HepG2 (cell line): ENCODE measurements around the gene RAD9A. TPM values are rescaled to one million over a fixed set of nuclear protein-coding genes. Genes with fewer than 3 reads are reported as not detected.

ENCODE experiments used
- ATF1 ChIP-seq: IDR thresholded peaks from 2 replicates; pipeline ENCODE4 v1.6.1; 2016; ENCODE audit warnings: mild to moderate bottlenecking, control low read depth
- BRCA1 ChIP-seq: sonication (generic); formaldehyde crosslinking; IDR thresholded peaks from 2 replicates; pipeline ENCODE4 v1.4.0; 2020; ENCODE audit warnings: missing genetic modification reagents
- ELK4 ChIP-seq: sonication (generic); formaldehyde crosslinking; IDR thresholded peaks from 2 replicates; pipeline ENCODE4 v1.9.0; 2021; ENCODE audit warnings: missing genetic modification reagents, borderline replicate concordance
- FOSL2 ChIP-seq: sonication (generic); formaldehyde crosslinking; IDR thresholded peaks from 2 replicates; pipeline ENCODE4 v1.4.0; 2020; ENCODE audit warnings: missing genetic modification reagents
- SP1 ChIP-seq, 2 experiments: fragments of 450-650 bp in 1 of 2; sonication (generic) in 1 of 2; formaldehyde crosslinking in 1 of 2; IDR thresholded peaks; 2 replicates each; pipeline versions ENCODE4 v1.4.0 to v1.6.1; 2016 to 2020; ENCODE audit warnings: missing genetic modification reagents in 1 of 2
- TP53 ChIP-seq: sonication (generic); formaldehyde crosslinking; conservative IDR thresholded peaks from 2 replicates; pipeline ENCODE4 v1.4.0; 2020; ENCODE audit warnings: missing genetic modification reagents
- ZMYM2 ChIP-seq: sonication (generic); formaldehyde crosslinking; IDR thresholded peaks from 2 replicates; pipeline ENCODE4 v1.8.0; 2022; ENCODE audit warnings: mild to moderate bottlenecking, missing genetic modification reagents
- ZNF124 ChIP-seq: sonication (generic); formaldehyde crosslinking; IDR thresholded peaks from 2 replicates; pipeline ENCODE4 v1.4.0; 2020; ENCODE audit warnings: missing genetic modification reagents
- ZNF230 ChIP-seq: sonication (generic); formaldehyde crosslinking; IDR thresholded peaks from 2 replicates; pipeline ENCODE4 v1.4.0; 2020; ENCODE audit warnings: mild to moderate bottlenecking, missing genetic modification reagents
- ZNF264 ChIP-seq: sonication (generic); formaldehyde crosslinking; IDR thresholded peaks from 2 replicates; pipeline ENCODE4 v1.4.0; 2020; ENCODE audit warnings: missing genetic modification reagents
- ZNF362 ChIP-seq: sonication (generic); formaldehyde crosslinking; IDR thresholded peaks from 2 replicates; pipeline ENCODE4 v1.4.0; 2020; ENCODE audit warnings: missing genetic modification reagents, mild to moderate bottlenecking, borderline replicate concordance
- ZSCAN20 ChIP-seq: sonication (generic); formaldehyde crosslinking; IDR thresholded peaks from 2 replicates; pipeline ENCODE4 v1.4.0; 2020; ENCODE audit warnings: missing genetic modification reagents, mild to moderate bottlenecking, borderline replicate concordance
- polyA plus RNA-seq, 8 experiments: library from polyadenylated mRNA; depleted of rRNA in 3 of 8; stranded (reverse) in 7 of 8; unstranded in 1 of 8; fragments of >200 nt; fragmentation: Illumina TruSeq in 4 of 8; extraction: Trizol in 4 of 8; gene quantifications; 2 replicates each; pipeline versions ENCODE4 v1.2.1 to v1.2.3, GENCODE V29; 2011 to 2016; ENCODE audit warnings: low read depth in 4 of 8, missing spikeins in 1 of 8, mixed read lengths in 1 of 8; ENCODE audit not compliant: insufficient read depth in 1 of 8
- total RNA-seq, 5 experiments: library from RNA; depleted of rRNA; stranded (reverse); fragments of >200 nt; fragmentation: Illumina TruSeq; extraction: Trizol; gene quantifications; 2 replicates each; pipeline ENCODE4 v1.2.3, GENCODE V29; 2016; ENCODE audit warnings: low read depth in 1 of 5
- TF ChIP-seq, protein P1 (sequence below): IDR thresholded peaks from 2 replicates; pipeline ENCODE4 v1.6.1; 2016; ENCODE audit warnings: control low read depth
- TF ChIP-seq, protein P2 (sequence below): sonication (generic); formaldehyde crosslinking; IDR thresholded peaks from 2 replicates; pipeline ENCODE4 v1.4.0; 2020; ENCODE audit warnings: missing genetic modification reagents
- TF ChIP-seq, protein P3 (sequence below): sonication (generic); formaldehyde crosslinking; IDR thresholded peaks from 2 replicates; pipeline ENCODE4; 2020; ENCODE audit warnings: missing genetic modification reagents, mild to moderate bottlenecking, borderline replicate concordance
- TF ChIP-seq, protein P4 (sequence below): sonication (generic); formaldehyde crosslinking; IDR thresholded peaks from 2 replicates; pipeline ENCODE4 v1.9.0; 2021; ENCODE audit warnings: missing genetic modification reagents, borderline replicate concordance

The RAD9A gene
- total and polyA plus RNA-seq, 2 of the 13 experiments (the other 11 are each of a cell fraction or from before 2014, with no cell fraction given) = 10.1 to 15.7 TPM

DNA sequence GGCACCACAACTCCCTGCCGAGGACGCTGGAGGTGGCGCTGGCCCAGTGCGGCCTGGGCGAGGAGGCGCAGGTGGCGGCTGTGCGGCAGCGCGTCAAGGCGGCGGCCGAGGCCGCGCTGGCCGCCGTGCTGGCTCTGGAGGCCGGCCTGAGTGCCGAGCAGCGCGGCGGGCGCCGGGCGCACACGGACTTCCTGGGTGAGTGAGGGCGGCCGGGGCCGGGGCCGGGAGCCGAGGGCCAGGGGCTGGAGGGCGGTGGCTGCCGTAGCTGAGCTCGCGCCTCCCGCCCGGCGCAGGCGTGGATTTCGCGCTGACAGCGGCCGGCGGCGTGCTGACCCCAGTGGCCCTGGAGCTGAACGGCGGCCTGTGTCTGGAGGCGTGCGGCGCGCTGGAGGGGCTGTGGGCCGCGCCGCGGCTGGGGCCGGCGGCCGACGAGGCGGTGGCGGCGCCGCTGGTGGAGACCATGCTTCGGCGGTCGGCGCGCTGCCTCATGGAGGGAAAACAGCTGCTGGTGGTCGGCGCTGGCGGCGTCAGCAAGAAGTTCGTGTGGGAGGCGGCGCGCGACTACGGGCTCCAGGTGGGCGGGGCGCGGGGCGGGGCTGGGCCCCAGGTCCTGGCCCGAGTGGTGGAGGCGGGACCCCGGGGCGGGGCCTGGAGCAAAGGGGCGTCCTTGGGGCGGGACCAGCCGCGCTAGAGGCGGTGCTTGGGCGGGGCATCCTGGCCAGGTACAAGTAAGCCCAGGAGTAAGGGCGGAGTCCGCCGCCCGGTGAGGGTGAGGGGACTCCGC lies 29.1 kb downstream of the RAD9A start (continued):
- TF ChIP-seq, protein P1, sequence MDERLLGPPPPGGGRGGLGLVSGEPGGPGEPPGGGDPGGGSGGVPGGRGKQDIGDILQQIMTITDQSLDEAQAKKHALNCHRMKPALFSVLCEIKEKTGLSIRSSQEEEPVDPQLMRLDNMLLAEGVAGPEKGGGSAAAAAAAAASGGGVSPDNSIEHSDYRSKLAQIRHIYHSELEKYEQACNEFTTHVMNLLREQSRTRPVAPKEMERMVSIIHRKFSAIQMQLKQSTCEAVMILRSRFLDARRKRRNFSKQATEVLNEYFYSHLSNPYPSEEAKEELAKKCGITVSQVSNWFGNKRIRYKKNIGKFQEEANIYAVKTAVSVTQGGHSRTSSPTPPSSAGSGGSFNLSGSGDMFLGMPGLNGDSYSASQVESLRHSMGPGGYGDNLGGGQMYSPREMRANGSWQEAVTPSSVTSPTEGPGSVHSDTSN (CRISPR knock-in tag) = no peak
- TF ChIP-seq BRCA1 (CRISPR knock-in tag) (no peak), ZNF124 (CRISPR knock-in tag) (no peak), ATF1 (CRISPR knock-in tag) (no peak), ZNF264 (CRISPR knock-in tag) (no peak), ZNF362 (no peak), TP53 (CRISPR knock-in tag) (no peak), SP1 (IDR thresholded peaks at IDR 0.05) (no peak), SP1 (CRISPR knock-in tag; IDR thresholded peaks at IDR 0.05) (no peak), FOSL2 (CRISPR knock-in tag) (no peak), ZNF230 (no peak), ZSCAN20 (no peak; the same call in 1 of the 2 replicates), ZMYM2 (CRISPR knock-in tag) (no peak), ELK4 (CRISPR knock-in tag) (no peak)
- TF ChIP-seq, protein P2, sequence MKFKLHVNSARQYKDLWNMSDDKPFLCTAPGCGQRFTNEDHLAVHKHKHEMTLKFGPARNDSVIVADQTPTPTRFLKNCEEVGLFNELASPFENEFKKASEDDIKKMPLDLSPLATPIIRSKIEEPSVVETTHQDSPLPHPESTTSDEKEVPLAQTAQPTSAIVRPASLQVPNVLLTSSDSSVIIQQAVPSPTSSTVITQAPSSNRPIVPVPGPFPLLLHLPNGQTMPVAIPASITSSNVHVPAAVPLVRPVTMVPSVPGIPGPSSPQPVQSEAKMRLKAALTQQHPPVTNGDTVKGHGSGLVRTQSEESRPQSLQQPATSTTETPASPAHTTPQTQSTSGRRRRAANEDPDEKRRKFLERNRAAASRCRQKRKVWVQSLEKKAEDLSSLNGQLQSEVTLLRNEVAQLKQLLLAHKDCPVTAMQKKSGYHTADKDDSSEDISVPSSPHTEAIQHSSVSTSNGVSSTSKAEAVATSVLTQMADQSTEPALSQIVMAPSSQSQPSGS (CRISPR knock-in tag) = no peak
- TF ChIP-seq, protein P3, sequence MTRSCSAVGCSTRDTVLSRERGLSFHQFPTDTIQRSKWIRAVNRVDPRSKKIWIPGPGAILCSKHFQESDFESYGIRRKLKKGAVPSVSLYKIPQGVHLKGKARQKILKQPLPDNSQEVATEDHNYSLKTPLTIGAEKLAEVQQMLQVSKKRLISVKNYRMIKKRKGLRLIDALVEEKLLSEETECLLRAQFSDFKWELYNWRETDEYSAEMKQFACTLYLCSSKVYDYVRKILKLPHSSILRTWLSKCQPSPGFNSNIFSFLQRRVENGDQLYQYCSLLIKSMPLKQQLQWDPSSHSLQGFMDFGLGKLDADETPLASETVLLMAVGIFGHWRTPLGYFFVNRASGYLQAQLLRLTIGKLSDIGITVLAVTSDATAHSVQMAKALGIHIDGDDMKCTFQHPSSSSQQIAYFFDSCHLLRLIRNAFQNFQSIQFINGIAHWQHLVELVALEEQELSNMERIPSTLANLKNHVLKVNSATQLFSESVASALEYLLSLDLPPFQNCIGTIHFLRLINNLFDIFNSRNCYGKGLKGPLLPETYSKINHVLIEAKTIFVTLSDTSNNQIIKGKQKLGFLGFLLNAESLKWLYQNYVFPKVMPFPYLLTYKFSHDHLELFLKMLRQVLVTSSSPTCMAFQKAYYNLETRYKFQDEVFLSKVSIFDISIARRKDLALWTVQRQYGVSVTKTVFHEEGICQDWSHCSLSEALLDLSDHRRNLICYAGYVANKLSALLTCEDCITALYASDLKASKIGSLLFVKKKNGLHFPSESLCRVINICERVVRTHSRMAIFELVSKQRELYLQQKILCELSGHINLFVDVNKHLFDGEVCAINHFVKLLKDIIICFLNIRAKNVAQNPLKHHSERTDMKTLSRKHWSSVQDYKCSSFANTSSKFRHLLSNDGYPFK (CRISPR knock-in tag) = no peak
- TF ChIP-seq, protein P4, sequence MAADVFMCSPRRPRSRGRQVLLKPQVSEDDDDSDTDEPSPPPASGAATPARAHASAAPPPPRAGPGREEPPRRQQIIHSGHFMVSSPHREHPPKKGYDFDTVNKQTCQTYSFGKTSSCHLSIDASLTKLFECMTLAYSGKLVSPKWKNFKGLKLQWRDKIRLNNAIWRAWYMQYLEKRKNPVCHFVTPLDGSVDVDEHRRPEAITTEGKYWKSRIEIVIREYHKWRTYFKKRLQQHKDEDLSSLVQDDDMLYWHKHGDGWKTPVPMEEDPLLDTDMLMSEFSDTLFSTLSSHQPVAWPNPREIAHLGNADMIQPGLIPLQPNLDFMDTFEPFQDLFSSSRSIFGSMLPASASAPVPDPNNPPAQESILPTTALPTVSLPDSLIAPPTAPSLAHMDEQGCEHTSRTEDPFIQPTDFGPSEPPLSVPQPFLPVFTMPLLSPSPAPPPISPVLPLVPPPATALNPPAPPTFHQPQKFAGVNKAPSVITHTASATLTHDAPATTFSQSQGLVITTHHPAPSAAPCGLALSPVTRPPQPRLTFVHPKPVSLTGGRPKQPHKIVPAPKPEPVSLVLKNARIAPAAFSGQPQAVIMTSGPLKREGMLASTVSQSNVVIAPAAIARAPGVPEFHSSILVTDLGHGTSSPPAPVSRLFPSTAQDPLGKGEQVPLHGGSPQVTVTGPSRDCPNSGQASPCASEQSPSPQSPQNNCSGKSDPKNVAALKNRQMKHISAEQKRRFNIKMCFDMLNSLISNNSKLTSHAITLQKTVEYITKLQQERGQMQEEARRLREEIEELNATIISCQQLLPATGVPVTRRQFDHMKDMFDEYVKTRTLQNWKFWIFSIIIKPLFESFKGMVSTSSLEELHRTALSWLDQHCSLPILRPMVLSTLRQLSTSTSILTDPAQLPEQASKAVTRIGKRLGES (CRISPR knock-in tag) = no peak
